GM18907 (cell line): ENCODE results near the gene CAPZB.
"Not testable (repeated sequence)": the region's sequence is repeated elsewhere in the genome, so short reads cannot be mapped to it uniquely, and the experiment has no call there.

ENCODE experiments used
- ATAC-seq: cut with Tn5 transposase; IDR thresholded peaks from one replicate; pipeline ENCODE4 v1.9.1; 2021; ENCODE audit warnings: mild to moderate bottlenecking, moderate library complexity; ENCODE audit not compliant: unreplicated experiment

Gene CAPZB

DNA sequence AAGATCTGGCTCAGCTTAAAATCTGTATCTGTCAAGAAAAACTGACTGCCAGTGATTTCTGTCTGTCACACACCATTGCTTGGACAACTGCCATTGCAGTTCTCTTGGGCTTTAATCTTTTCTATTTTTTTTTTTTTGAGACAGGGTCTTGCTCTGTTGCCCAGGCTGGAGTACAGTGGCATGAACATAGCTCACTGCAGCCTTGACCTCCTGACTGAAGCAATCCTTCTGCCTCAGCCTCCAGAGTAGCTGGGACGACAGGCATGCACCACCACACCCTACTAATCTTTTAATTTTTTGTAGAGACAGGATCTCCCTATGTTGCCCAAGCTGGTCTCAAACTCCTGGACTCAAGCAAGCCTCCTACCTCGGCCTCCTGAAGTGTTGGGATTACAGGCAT, 14.5 kb upstream of the CAPZB start:
- ATAC-seq = not testable (repeated sequence)

DNA sequence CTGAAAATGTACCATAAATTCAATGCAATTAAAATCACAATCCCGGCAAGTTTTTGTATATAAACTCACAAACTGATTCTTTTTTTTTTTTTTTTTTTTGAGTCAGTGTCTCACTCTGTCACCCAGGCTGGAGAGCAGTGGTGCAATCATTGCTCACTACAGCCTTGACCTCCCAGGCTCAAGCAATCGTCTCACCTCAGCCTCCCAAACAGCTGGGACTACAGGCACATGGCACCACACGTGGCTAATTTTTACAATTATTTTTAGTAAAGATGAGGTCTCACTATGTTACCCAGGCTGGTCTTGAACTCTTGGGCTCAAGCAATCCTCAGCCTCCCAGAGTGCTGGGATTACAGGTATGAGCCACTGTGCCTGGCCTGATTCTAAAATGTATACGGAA, 12.1 kb upstream of the CAPZB start:
- ATAC-seq = not testable (repeated sequence)

DNA sequence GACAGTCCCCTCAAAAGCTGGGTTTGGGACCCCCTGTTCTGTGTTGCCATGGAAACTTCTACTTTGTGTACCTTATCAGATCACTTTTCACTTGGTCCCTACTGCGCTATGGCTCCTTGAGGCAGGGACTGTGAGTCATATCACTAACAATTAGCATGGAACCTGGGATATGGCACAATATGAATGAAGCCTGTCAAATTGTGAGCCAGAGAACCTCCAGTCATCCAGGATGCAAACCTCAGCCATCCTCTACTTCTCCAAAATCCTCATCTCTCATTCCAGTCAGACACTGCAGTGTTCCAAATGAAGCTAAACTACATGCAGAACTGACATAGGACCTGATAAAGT, 11.2 kb upstream of the CAPZB start:
- ATAC-seq = no peak

DNA sequence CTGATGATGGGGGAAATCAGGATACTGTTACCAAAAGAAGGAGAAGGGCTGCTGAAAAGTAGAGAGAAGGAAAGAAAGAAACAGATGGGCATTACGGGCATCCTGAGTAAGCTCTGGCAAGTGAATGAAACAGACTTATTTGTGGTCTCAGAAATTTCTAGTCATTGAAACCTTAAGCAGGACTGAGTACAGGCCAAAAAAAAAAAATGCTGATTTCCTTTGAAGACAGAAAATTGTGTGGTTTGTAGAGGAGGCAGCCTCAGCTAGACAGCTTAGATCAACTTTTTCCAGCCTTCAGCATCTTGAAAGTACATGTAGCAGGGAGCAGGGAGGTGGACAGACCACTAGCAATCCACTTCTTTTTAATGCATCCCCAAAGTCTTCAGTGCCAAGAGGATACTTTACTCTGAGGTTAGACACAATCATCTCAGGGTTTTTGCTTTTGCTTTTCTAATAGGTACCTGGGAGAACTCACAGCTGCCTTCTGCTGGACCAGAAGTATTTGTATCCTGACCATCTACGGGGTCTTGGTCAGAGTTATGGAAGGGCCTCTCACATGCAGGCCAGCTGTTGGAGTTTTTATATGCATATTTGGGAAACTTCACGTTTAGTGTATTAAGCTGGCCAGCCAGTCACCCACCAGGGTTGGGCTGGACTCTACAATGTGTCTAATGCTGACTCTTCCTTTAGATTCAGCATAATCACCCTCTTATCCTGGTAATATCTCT, 10.6 kb upstream of the CAPZB start:
- no peak for ATAC-seq

DNA sequence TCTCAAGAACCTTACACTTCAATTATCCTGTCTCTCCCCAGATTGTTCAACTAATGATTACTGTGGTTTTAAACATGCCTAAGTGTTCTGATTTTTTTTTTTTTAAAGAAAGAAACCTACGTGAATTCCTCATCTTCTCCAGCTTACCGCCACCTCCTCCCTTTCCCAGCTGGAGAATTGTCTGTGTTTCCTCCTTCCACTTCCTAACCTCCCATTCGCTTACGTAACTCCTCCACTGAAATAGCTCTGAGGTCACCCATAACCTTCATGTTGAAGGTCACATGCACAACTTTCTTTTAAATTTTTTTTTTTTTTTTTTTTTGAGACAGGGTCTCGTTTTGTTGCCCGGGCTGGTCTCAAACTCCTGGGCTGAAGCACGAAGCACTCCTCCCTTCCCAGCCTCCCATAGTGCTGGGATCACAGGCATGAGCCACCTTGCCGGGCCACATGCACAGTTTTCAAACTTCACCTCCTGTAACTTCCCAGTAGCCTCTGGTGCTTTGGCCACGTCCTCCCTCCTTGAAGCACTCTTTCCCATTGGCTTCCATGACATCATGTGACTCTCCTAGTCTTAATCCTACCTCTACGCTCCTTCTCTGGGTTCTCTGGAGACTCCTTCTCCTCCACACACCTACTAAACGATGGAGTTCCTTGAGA, 9.8 kb upstream of the CAPZB start:
- ATAC-seq = no peak

DNA sequence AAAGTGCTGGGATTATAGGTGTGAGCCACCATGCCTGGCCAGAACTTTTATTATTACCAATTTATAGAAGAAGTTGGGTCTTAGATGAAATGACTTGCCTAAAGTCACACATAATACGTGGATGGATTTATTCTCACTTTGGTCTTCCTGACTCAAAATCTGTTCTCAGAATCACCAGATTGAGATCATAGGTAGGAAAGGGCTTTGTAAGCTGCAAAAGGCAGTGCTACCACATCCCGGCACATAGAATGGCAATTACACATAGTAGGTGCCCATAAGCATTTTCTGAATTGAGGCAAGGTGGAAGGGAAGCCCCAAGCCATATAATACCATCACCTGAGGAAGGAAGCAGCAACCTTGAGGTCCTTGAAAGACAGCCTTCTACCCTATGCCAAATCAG, 8.2 kb upstream of the CAPZB start:
- ATAC-seq = no peak

DNA sequence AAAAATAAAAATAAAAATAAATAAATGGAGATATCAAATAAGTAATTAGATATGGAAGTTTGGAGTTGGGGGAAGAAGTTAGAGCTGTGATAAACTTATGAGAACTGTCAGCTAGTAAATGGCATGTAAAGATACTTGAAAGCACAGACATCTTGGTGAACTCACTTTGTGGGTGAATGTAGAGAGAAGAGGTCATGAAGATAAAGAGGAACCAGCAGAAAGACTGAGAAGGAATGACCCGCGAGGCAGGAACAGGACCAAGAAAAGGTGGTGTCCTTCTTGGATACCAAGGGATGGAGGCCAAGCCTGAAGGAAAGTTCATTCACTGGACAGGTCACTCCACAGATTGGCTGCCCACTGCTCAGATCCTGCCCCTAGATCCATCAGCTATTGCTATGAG, 4.7 kb upstream of the CAPZB start:
- no peak for ATAC-seq

DNA sequence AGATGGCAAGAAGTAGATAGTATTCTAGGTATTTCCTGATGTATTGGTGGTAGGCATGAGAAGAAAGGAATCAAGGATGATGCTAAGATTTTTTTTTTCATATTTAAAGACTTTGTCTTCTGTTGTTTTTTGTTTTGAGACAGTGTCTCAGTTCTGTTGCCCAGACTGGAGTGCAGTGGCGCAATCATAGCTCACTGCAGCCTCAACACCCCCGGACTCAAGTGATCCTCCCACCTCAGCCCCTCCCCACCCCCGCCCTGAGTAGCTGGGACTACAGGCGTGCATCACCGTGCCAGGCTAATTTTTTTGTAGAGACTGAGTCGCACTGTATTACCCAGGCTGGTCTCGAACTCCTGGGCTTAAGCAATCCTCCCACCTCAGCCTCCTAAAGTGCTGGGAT, 2.8 kb upstream of the CAPZB start:
- no peak for ATAC-seq

DNA sequence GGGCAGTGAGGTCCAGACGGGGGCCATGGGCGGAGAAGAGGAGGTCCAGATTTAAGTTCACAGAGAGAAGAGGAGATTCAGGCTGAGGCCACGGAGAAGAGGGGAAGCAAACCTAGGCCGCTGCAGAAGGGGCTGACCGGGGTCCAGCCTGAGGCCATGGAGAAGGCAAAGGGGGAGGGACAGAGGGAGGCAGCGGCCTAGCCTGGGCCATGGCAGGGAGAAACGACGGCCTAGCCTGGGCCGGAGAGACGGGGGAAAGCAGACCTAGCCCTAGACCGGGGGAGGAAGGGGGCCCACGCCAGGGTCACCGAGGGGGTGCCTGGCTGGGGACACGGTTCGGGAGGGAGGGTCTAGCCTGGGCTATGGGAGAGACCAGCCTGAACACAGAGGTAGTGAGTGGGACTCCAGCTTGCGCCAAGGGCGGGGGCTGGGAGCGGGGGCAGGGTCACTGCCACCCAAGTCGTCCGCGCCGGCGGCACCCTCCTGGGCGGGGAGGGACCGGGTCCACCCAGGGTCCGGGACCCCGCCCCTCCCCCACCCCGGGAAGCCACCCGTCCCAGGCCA, 459 bp downstream of the CAPZB start:
- ATAC-seq = peak; percentile 30

DNA sequence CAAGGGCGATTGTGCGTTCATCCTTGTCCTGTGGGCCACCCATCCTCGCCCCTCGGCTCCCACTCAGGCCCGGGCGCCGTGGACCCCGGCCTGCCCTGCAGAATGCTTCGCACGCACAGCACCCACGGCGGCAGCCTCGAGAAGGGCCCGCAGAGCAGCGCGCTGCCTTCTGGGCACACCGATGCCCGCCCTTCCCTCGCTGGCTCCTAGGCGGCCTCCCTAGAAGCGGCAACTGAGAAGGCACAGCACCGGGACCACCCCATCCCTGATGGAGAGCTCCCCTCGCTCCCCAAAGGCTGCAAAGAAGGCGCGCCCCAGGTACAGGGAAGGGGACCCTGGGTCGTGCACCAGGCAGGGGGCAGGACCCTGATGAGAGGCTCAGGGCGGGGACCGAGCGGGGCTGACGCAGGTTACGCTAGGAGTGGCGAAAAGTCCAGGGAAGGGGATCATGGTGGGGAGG, 971 bp downstream of the CAPZB start:
- no peak for ATAC-seq

DNA sequence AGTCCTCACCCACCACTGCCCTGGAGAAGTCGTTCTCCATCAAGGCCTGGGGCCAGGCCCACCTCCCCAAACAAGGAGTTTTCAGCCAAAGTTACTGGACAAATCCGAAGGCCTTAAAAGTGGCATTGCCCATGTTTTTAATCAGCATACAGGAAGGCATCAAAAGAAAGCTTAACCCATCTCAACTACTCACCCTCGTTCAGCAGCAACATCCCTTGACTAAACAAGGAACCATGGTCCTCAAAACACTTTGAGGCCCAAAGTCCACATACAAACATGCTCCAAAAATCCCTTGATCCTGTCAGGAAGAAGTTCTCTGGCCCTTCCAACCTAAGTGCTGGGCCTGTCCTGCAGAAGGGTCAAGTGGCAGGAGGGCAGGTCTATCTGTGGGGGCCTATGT, 1.6 kb downstream of the CAPZB start:
- no peak for ATAC-seq

DNA sequence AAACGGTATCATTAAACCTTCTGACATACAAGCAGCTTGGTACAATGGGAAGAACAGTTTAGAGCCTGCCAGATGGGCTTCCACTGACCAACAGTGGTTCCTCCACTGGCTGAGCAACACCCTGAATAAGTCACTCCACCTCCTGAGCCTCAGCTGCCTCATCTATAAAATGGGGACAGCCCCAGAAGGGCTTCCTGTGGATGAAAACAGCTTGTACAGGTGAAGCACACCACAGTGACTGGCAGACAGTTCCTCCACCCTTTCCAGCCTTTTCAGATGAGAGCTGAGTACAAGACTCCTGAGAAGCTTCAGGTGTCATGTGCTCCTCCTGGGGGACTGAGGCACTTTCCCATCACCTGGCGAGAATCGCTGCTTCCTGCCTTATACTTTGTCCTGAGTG, 2.1 kb downstream of the CAPZB start:
- no peak for ATAC-seq

DNA sequence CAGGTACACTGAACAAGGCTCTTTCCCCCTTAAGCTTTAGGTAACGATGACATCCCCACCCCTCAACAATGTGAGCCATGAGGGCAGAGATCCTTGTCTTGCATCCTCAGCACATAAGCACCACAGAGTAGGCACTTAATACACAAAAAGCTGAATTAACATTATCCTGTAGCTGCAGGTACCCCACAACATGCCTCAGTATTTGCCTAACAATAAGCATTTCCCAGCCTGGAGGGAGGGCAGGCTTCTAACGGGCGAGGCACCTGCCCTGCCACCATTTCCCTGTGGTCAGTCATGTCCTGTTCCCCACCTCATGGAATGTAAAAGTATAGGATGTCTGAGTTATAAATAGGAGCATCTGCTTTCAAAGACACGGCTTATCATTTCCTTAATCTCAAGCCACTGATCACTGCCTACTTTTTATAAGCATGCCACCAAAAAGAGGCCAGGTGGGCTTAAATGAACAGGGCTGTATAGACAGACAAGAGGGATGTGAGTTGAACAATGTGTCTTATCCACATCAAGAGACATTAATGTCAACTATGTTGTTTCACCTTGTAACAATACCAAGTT, 3.4 kb downstream of the CAPZB start:
- ATAC-seq = no peak

DNA sequence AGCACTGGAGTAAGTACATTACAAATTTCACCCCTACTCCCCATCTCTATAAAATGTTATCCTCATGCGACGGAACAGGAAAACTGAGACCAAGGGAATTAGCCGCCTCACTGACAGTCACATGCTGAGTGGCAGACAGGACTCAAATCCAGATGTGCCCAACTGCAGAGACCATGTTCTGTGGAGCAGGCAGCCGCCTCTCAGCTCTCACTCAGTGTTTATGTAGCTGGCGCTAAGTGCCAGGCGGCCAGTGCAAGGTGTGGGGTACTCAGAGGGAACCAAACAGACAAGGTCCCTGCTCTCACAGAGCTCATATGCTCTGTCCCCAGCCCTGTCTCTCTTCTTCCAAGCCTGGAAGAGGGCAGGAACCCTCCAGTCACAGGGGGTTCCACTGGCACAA, 5.1 kb downstream of the CAPZB start:
- no peak for ATAC-seq

DNA sequence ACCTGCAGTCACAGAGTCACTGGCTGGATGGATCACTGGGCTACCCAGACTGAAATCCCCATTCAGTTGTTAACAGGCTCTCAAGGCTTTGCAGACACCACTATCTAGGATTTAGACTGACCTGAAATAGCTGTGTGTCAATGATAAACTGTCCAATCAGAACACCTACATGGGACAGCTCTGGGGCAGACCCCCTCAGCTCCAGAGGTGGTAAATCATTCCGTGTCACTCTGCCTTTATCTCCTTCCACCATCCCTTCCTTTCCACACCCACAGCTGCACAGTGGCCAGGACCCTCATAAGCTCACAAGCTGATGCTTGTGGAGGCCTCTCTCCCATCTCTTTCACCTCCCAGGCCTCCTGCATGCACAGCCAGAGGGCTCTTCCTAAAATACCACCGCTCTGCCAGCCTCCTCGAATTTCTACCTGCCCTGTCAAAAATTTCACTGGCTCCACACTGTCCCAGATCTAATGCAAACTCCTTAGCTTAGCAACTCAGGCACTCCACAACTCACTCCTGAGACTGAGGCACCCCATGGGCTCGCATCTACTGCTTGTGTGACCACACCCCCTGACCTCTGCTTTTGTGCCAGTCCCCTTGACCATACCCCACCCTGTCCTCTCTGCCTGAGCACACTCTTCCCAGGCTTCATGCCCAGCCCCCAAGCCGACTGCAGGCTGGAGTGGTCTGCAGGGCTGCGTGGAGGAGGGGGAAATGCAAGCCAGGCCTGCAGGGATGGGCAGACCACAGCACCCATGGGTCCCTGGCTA, 5.8 kb downstream of the CAPZB start:
- ATAC-seq = no peak

DNA sequence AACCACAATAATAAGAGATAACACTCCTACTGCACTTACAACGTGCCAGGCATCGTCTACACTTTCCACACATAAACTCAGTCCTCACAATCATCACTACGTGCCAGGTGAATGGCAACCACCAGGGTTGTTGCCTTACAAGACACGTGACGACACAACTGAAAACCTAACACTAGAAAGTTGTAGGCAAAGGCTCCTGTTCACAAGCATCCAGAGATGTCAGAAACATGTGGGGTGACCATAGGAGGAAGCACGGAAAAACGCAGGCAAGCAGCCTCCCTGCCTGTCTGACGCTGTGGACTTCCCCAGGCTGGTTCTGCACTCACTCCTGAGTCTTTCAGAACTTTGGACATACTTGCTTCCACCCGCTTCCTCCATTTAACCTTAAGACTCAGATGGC, 7.0 kb downstream of the CAPZB start:
- no peak for ATAC-seq

DNA sequence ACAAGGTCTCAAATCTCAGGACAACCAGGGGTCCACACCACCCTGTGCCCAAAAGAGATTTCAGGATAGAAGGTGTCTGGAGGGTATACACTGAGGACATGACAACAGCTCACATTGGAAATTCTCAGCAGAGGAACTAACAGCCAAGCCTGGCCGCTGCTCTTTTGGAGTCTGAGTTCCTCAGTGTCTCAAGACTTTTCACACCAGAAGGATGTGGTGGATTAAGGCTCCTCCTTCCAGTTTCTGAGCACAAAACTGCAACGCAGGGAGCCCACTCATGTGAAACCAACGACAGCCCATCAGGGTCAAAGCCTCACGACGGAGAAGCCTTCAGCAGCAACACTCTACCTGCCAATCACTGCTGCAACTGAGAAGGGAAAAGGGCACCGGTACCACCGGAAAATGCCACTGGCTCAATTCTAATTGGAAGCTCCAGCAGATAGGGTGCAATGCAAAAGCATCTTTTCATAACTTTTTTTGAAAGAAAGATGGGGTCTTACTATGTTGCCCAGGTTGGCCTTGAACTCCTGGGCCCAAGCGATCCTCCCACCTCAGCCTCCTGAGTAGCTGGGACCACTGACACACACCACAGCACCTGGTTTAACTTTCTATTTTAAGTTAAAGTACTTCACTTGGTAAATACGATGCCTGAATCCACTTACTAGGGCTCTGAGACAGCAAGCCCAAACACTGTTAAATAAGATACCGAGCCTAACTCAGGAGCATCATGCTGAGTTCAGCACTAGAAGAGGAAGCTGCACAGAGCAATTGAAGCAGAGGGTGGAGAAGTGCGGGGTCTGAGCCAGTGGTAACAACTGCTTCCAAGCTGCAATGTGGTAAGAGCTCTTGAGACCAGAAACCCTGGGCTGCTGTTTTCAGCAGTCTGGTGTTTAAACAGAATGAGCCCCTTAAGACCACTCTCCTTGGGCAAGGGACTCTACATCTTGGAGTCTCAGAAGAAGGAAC, 7.8 kb downstream of the CAPZB start:
- ATAC-seq = peak; percentile 58

DNA sequence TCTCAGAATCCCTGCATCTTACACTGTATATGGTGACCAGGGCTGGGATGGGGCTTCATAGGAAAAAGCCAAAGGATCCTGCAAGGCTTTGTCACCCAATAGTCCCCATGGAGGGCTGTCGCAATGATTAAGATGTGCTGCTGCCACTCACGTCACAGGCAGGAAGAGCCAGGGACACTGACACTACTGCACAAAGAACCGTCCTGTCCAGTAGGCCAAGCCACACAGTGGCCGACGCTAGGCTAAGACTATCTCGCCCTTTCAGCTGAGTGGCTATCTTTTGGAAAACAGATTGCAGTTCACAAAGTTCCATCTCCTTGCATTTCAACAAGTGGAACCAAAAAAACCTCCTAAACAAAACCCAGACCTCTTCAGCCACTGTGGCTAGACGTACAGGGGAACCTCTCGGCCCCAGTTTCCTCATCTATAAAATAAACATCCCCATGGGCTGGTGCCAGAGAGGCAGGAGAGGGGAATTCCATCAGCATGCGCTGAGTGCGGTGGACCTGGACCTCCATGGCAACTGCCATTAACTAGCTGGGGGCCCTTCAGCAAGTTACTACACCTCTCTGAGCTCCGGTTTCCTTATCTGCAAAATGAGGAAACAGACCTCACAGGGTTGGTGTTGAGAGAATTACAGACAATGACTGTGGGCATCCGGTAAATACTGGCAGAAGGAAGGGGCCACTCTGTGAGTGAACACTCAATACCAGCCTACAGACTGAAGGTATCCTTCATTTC, 8.7 kb downstream of the CAPZB start:
- peak; percentile 43 for ATAC-seq

DNA sequence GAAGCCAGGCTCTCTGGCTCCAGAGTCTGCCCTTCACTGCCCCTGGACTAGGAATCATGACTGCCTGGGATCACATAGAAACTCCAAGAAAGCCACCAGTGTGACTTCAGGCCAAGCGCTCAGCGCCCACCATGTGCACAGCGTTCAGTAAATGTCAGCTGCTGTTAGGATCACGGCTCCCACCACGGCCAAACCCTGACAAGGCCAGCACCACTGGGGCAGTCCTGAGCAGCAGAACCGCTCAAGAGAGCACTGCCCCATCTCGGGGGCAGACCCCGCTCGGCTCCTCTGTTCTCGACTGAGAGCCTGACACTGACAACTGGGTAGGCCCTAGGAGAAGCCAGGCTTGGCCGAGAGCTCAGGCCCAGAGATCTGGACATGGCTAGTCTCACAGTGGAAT, 10.0 kb downstream of the CAPZB start:
- no peak for ATAC-seq

DNA sequence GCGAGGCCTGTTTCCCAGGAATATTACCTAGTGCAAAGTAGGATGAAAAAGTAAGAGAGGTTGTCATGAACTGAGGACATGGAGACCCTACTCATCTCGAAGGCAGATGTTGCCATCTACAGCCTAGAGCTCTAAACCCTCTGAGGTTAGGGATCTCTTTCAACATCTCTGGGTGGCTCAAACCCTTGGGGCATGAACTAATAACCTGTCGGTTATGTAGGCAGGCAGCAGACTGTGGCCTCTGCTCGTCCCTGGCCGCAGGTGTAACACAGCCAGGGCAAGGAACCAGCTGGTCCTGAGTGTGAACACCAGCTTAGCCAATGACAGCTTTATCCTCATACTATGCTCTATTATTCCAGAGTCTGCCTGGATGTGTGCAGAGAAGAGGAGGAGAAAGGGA, 13.2 kb downstream of the CAPZB start:
- ATAC-seq = no peak
